IPS DF 4.7 (cell line): ENCODE results near the gene ATG14.
"Not testable (repeated sequence)": the region's sequence is repeated elsewhere in the genome, so short reads cannot be mapped to it uniquely, and the experiment has no call there.

Source experiments
- DNase-seq: peaks from one replicate; pipeline ENCODE4 v3.0.0-alpha.2; 2013; ENCODE audit warnings: low spot score; ENCODE audit errors: extremely low read depth

ATG14 gene

GRCh38 chr14:55433880-55434804 lies 22.5 kb upstream of the ATG14 start:
- no peak for DNase-seq

GRCh38 chr14:55432628-55433027 lies 21.0 kb upstream of the ATG14 start:
- DNase-seq = no peak

- DNase-seq = no peak
These were observed 18.5 kb upstream of the ATG14 start for GRCh38 chr14:55430024-55430690.

GRCh38 chr14:55427439-55427838 lies 15.8 kb upstream of the ATG14 start:
- no peak for DNase-seq

GRCh38 chr14:55426891-55427290 lies 15.3 kb upstream of the ATG14 start:
- DNase-seq = no peak

- no peak for DNase-seq
These were observed 13.5 kb upstream of the ATG14 start for GRCh38 chr14:55425091-55425490.

- DNase-seq = no peak
These were observed 12.3 kb upstream of the ATG14 start for GRCh38 chr14:55423969-55424368.

- DNase-seq = not testable (repeated sequence)
These were observed 10.7 kb upstream of the ATG14 start for GRCh38 chr14:55422338-55422737.

- DNase-seq = no peak
These were observed 8.0 kb upstream of the ATG14 start for GRCh38 chr14:55419663-55420062.

- DNase-seq = no peak
These were observed 6.8 kb upstream of the ATG14 start for GRCh38 chr14:55418411-55418810.

GRCh38 chr14:55417955-55418354 lies 6.3 kb upstream of the ATG14 start:
- DNase-seq = no peak

GRCh38 chr14:55416866-55417265 lies 5.2 kb upstream of the ATG14 start:
- DNase-seq = no peak

- no peak for DNase-seq
These were observed 2.9 kb upstream of the ATG14 start for GRCh38 chr14:55414551-55414950.

- DNase-seq = no peak
These were observed 1.0 kb upstream of the ATG14 start for GRCh38 chr14:55412676-55413075.

- no peak for DNase-seq
These were observed 754 bp downstream of the ATG14 start for GRCh38 chr14:55410876-55411275.

GRCh38 chr14:55404173-55404854 lies 7.3 kb downstream of the ATG14 start:
- DNase-seq = no peak

GRCh38 chr14:55401751-55402150 lies 9.9 kb downstream of the ATG14 start:
- no peak for DNase-seq

GRCh38 chr14:55399852-55400251 lies 11.8 kb downstream of the ATG14 start:
- no peak for DNase-seq

- DNase-seq = no peak
These were observed 12.4 kb downstream of the ATG14 start for GRCh38 chr14:55399183-55399582.

- DNase-seq = no peak
These were observed 13.0 kb downstream of the ATG14 start for GRCh38 chr14:55398679-55399078.

- DNase-seq = no peak
These were observed 22.3 kb downstream of the ATG14 start for GRCh38 chr14:55389330-55389729.

GRCh38 chr14:55388160-55388559 lies 23.5 kb downstream of the ATG14 start:
- DNase-seq = no peak
